Measurements from ENCODE around the gene VPS9D1.

VPS9D1 gene

DNA sequence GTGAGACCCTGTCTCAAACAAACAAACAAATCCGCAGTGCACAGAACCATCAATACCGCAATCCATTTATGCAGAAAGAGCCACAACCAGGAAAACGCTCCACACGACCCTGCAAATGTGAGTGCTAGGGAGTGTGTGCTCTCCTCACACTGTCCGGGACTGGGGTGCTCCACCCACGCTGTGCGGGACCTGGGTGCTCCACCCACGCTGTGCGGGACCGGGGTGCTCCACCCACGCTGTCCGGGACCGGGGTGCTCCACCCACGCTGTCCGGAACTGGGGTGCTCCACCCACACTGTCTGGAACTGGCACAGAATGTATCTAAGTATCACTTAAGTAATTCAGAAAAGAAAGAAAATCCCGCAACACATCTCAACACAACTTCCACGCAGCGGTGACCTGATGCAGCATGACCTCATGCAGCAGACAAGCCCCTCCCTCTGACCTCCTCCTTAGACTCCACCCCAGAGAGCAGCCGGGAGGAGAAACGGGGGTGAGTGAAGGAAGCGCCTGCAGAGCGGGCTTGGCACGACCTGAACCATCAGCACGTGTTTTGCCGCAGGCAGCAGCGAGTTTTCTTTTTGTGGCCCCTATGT lies 39.1 kb upstream of the VPS9D1 start:
- DNase-seq (ENCODE audit: extremely low read depth, insufficient read length), result no peak
- Histone ChIP-seq H3K36me3 (ENCODE audit: control insufficient read depth, insufficient read depth, low read length) (peaks cover 16% of the 10 kb centered on the region), H3K27me3 (replicated peaks; ENCODE audit: control insufficient read depth, insufficient read depth, low read length) (no peaks in the 10 kb centered on the region), H3K4me3 (replicated peaks; ENCODE audit: low read depth, low read length) (no peak overlapping the region)
- TF ChIP-seq, protein P1, sequence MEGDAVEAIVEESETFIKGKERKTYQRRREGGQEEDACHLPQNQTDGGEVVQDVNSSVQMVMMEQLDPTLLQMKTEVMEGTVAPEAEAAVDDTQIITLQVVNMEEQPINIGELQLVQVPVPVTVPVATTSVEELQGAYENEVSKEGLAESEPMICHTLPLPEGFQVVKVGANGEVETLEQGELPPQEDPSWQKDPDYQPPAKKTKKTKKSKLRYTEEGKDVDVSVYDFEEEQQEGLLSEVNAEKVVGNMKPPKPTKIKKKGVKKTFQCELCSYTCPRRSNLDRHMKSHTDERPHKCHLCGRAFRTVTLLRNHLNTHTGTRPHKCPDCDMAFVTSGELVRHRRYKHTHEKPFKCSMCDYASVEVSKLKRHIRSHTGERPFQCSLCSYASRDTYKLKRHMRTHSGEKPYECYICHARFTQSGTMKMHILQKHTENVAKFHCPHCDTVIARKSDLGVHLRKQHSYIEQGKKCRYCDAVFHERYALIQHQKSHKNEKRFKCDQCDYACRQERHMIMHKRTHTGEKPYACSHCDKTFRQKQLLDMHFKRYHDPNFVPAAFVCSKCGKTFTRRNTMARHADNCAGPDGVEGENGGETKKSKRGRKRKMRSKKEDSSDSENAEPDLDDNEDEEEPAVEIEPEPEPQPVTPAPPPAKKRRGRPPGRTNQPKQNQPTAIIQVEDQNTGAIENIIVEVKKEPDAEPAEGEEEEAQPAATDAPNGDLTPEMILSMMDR (IDR thresholded peaks at IDR 0.05; ENCODE audit: insufficient read depth, low read length, poor library complexity, severe bottlenecking), result no peak

DNA sequence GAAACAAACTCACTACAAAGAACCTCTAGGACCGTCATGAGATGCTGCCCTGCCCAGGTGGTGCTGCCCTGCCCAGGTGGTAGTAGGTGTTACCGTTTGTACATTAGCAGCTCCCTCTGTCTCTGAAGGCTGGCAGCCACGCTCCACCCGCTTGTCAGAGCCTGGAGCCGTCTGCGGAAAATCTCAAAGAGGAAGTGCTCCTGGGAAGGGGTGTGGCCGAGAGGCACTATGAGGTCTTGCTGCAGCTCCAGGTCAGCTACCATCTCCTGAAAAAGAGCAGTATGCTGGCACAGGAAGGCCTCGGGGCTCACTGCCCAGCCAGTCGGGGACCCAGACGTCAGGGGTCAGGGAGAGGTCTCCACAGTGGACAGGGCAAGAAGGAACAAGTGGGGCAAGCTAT lies 28.9 kb upstream of the VPS9D1 start:
- Histone ChIP-seq H3K36me3 (ENCODE audit: control insufficient read depth, insufficient read depth, low read length) (peaks cover 16% of the 10 kb centered on the region), H3K4me3 (replicated peaks; ENCODE audit: low read depth, low read length) (no peak overlapping the region)
- no peak for DNase-seq (ENCODE audit: extremely low read depth, insufficient read length)

DNA sequence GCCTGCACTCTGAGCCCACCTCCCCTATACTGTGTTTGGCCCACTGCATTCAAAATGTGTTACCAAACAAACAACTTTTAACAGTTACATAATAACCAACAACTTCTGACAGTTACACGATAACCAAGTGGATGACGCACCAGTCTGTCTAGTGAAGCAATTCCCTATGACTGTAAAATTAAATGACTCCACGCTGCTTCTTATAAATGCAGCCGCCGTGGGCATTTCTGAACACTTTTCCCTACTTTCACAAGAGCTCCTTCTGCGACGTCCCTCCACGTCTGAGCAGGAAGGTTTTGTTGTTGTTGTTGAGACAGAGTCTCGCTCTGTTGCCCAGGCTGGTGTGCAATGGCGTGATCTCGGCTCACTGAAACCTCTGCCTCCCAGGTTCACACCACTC lies 28.2 kb upstream of the VPS9D1 start:
- no peak for DNase-seq (ENCODE audit: extremely low read depth, insufficient read length)
- Histone ChIP-seq H3K27me3 (replicated peaks; ENCODE audit: control insufficient read depth, insufficient read depth, low read length) (no peaks in the 10 kb centered on the region), H3K4me3 (replicated peaks; ENCODE audit: low read depth, low read length) (no peak overlapping the region), H3K36me3 (ENCODE audit: control insufficient read depth, insufficient read depth, low read length) (peaks cover 16% of the 10 kb centered on the region)
- TF ChIP-seq, protein P1 (IDR thresholded peaks at IDR 0.05; ENCODE audit: insufficient read depth, low read length, poor library complexity, severe bottlenecking), result no peak

More for the DNA sequence above, 28.9 kb upstream of the VPS9D1 start:
- no peaks in the 10 kb centered on the region for H3K27me3 ChIP-seq (replicated peaks; ENCODE audit: control insufficient read depth, insufficient read depth, low read length)
- TF ChIP-seq, protein P1 (IDR thresholded peaks at IDR 0.05; ENCODE audit: insufficient read depth, low read length, poor library complexity, severe bottlenecking), result no peak

DNA sequence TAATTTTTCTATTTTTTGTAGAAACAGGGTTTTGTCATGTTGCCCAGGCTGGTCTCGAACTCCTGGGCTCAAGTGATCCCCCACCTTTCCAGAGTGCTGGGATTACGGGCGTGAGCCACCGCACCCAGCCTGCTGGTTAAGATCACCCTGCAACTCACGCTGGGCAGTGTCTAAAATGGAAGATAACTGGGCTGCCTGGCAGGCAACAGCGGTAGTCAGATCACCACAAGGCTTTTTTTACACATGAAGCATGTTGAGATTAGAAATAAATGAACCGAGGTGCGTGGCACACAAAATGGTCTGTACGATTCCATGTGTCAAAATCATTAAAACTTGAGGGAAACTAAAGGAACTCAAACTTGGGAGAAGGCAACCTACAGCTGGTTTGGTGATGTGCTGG lies 27.4 kb upstream of the VPS9D1 start:
- no peaks in the 10 kb centered on the region for H3K27me3 ChIP-seq (replicated peaks; ENCODE audit: control insufficient read depth, insufficient read depth, low read length)
- no peak overlapping the region for H3K4me3 ChIP-seq (replicated peaks; ENCODE audit: low read depth, low read length)
- no peak for DNase-seq (ENCODE audit: extremely low read depth, insufficient read length)
- peaks cover 16% of the 10 kb centered on the region for H3K36me3 ChIP-seq (ENCODE audit: control insufficient read depth, insufficient read depth, low read length)
- TF ChIP-seq, protein P1 (IDR thresholded peaks at IDR 0.05; ENCODE audit: insufficient read depth, low read length, poor library complexity, severe bottlenecking), result no peak

DNA sequence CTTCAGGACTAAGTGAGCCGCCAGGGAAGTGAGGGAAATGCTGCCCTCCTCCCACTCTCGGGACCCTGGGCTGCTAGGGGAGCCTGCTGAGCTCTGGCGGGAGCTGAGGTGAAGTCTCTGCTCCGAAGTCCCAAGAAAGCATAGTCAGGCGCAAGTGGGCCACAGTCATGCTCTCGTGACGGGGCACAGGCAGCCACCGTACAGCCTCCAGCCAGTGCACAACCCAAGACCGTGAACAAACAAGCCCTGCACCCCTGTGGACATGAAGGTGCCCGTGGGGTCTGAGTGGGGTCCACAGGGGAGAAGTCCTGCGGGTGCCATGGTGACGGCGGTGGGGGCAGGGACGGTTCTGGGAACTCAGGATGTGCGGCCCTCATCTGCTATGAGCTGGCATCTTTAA lies 25.3 kb upstream of the VPS9D1 start:
- no peak overlapping the region for H3K4me3 ChIP-seq (replicated peaks; ENCODE audit: low read depth, low read length)
- TF ChIP-seq, protein P1 (IDR thresholded peaks at IDR 0.05; ENCODE audit: insufficient read depth, low read length, poor library complexity, severe bottlenecking), result no peak
- DNase-seq (ENCODE audit: extremely low read depth, insufficient read length), result no peak
- H3K27me3 ChIP-seq (replicated peaks; ENCODE audit: control insufficient read depth, insufficient read depth, low read length), result no peaks in the 10 kb centered on the region
- H3K36me3 ChIP-seq (ENCODE audit: control insufficient read depth, insufficient read depth, low read length), result peaks cover 25% of the 10 kb centered on the region

DNA sequence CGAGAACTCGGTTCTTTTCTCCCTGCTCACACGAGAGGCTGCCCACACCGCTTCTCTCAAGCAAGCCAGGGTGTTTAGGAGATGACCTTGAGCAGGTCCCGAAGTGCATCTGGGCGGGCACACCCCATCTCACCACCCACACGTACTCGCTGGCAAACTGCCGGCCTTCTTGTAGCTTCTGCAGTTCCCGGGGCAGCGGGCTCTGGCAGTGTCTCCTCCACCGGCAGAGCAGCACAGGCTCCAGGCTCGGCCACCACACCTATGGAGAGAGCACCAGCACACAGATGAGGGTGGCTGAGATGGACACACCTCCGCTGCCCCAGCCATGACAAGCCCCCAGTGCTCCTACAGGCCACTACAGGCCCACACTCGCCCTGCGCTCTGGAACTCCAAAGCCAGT lies 24.1 kb upstream of the VPS9D1 start:
- no peak for DNase-seq (ENCODE audit: extremely low read depth, insufficient read length)
- H3K27me3 ChIP-seq (replicated peaks; ENCODE audit: control insufficient read depth, insufficient read depth, low read length), result no peaks in the 10 kb centered on the region
- H3K36me3 ChIP-seq (ENCODE audit: control insufficient read depth, insufficient read depth, low read length), result peaks cover 25% of the 10 kb centered on the region
- H3K4me3 ChIP-seq (replicated peaks; ENCODE audit: low read depth, low read length), result no peak overlapping the region
- TF ChIP-seq, protein P1 (IDR thresholded peaks at IDR 0.05; ENCODE audit: insufficient read depth, low read length, poor library complexity, severe bottlenecking), result no peak

All from GM06990 (cell line).